ENCODE data around the gene PTPRA. TPM values are rescaled to one million over a fixed set of nuclear protein-coding genes. Genes with fewer than 3 reads are reported as not detected.

Gene PTPRA
- total and polyA plus RNA-seq, 9 of the 15 experiments (the other 6 are each of a cell fraction or from before 2014, with no cell fraction given) = 3.4 to 80.5 (median 28.0) TPM

GRCh38 chr20:2946988-2947961 is 74.0 kb downstream of the PTPRA start (continued):
- TF ChIP-seq MYBL2 (IDR thresholded peaks at IDR 0.05; ENCODE audit: low read depth) (no peak), MYBL2 (CRISPR knock-in tag; IDR thresholded peaks at IDR 0.05; ENCODE audit: borderline replicate concordance) (no peak), CEBPG (CRISPR knock-in tag; IDR thresholded peaks at IDR 0.05) (no peak), CEBPG (tag; conservative IDR thresholded peaks at IDR 0.05 in 1 of 2, IDR thresholded peaks at IDR 0.05 in 1 of 2) (peak; percentile 49 to 73), ZNF224 (CRISPR knock-in tag; IDR thresholded peaks at IDR 0.05) (no peak), SMC3 (conservative IDR thresholded peaks at IDR 0.05; ENCODE audit: insufficient read depth, low read depth, low read length) (no peak), KAT7 (CRISPR knock-in tag; IDR thresholded peaks at IDR 0.05; ENCODE audit: borderline replicate concordance) (no peak), ELF2 (CRISPR knock-in tag; IDR thresholded peaks at IDR 0.05) (no peak), GTF3C2 (IDR thresholded peaks at IDR 0.05; ENCODE audit: borderline replicate concordance, extremely low read depth, insufficient read length) (no peak), RBM17 (IDR thresholded peaks at IDR 0.05; ENCODE audit: borderline replicate concordance, low read depth, low read length) (no peak), ZNF592 (IDR thresholded peaks at IDR 0.05) (0 out of 2 replicates have a peak, but pooled peaks have one; percentile 17), KDM5B (IDR thresholded peaks at IDR 0.05; ENCODE audit: insufficient replicate concordance, low read depth, low read length) (no peak), SMAD1 (IDR thresholded peaks at IDR 0.05; ENCODE audit: low read depth, low read length, partially characterized antibody) (no peak), ZNF431 (CRISPR knock-in tag; IDR thresholded peaks at IDR 0.05) (no peak), MLLT1 (IDR thresholded peaks at IDR 0.05) (peak in 1 of 2 experiments; percentile 23; a peak in 1 of 4 replicates), SREBF1 (IDR thresholded peaks at IDR 0.05; ENCODE audit: borderline replicate concordance, low read depth, low read length) (no peak), HEY1 (CRISPR knock-in tag; IDR thresholded peaks at IDR 0.05; ENCODE audit: borderline replicate concordance) (no peak), KLF16 (IDR thresholded peaks at IDR 0.05) (no peak)

Measured in K562 (cell line).